Left lung (tissue), 10 donors: ENCODE results near the gene ZNF362. TPM values are rescaled to one million over a fixed set of nuclear protein-coding genes. Genes with fewer than 3 reads are reported as not detected.
A peak's percentile ranks its signal among the peaks of the same experiment; 100 is the strongest.
"Not testable (repeated sequence)": the region's sequence is repeated elsewhere in the genome, so short reads cannot be mapped to it uniquely, and the experiment has no call there.

ENCODE experiments used
- ATAC-seq: fragments of 200-7000 bp; cut with Tn5 transposase; one replicate; pipeline ENCODE4 v1.9.1; 2020; ENCODE audit warnings: moderate library complexity
- DNase-seq, 4 donors: peaks; one replicate each; pipeline ENCODE4 v3.0.0-alpha.2; 2013 to 2020
- H3K27ac ChIP-seq, 2 donors: fragments of 200-600 bp; sonication (generic) in 1 of 2; one replicate each; pipeline versions ENCODE4 v1.5.0 to v1.8.0; 2020 to 2021
- H3K27me3 ChIP-seq, 2 donors: fragments of 200-600 bp; sonication (generic) in 1 of 2; one replicate each; pipeline versions ENCODE4 v1.5.0 to v1.8.0; 2020 to 2021
- H3K36me3 ChIP-seq, 2 donors: fragments of 200-600 bp; sonication (generic) in 1 of 2; one replicate each; pipeline versions ENCODE4 v1.5.0 to v1.8.0; 2020 to 2021
- H3K4me1 ChIP-seq, 2 donors: fragments of 200-600 bp; one replicate each; pipeline ENCODE4 v1.8.0; 2021
- H3K4me3 ChIP-seq, 2 donors: fragments of 200-600 bp; sonication (generic) in 1 of 2; one replicate each; pipeline versions ENCODE4 v1.5.0 to v1.8.0; 2020 to 2021; ENCODE audit warnings: mild to moderate bottlenecking in 1 of 2
- H3K9me3 ChIP-seq, 2 donors: fragments of 200-600 bp; sonication (generic) in 1 of 2; one replicate each; pipeline versions ENCODE4 v1.5.0 to v1.8.0; 2020 to 2021
- CTCF ChIP-seq, 2 donors: fragments of 200-600 bp; sonication (generic) in 1 of 2; IDR thresholded peaks; one replicate each; pipeline versions ENCODE4 v1.5.0 to v1.8.0; 2021; ENCODE audit warnings: antibody characterized with exemption in 2 of 2
- intact Hi-C, 2 donors: fragments of 100-400 bp; cut with DNase I; formaldehyde crosslinking; loops; one replicate each; pipeline versions ENCODE4 v1.11.2 to v1.14.2; 2022
- polyA plus RNA-seq, 6 donors: library from polyadenylated mRNA; unstranded; fragments of 120-200 nt; gene quantifications; one replicate each; pipeline ENCODE4 v1.2.1, GENCODE V29; 2013; ENCODE audit not compliant: insufficient read length in 6 of 6
- total RNA-seq, 2 donors: library from RNA; stranded (reverse); fragmentation: NEBNext Ultra II Directional; extraction: Animal tissue kit (Norgen Biotek cat#: 25700); gene quantifications; one replicate each; pipeline ENCODE4 v1.2.1, GENCODE V29; 2021
- donor health status: DM: no; HTN: yes; CAD: no.
- donor health status: DM: no; HTN: no; CAD: no.

The ZNF362 gene
- total and polyA plus RNA-seq, 8 donors, result 25.9 to 60.0 (median 52.0) TPM

- peaks cover 0 to 6% of the 10 kb centered on the region in 2 donors for H3K4me1 ChIP-seq
- H3K9me3 ChIP-seq, result no peaks in the 10 kb centered on the region
- intact Hi-C loops, result no loop called here
- no peaks in the 10 kb centered on the region for H3K27me3 ChIP-seq
- no peak for TF ChIP-seq CTCF (IDR thresholded peaks at IDR 0.05)
- no peak overlapping the region for H3K27ac ChIP-seq
- H3K36me3 ChIP-seq, result peaks cover 0 to 40% of the 10 kb centered on the region in 2 donors
- peak in 1 of 4 donors; percentile 4 for DNase-seq
- no peak overlapping the region for H3K4me3 ChIP-seq
- no peak for ATAC-seq
Measured at GRCh38 chr1:33286451-33287185, 30.3 kb downstream of the ZNF362 start.

GRCh38 chr1:33287317-33287716, 31.0 kb downstream of the ZNF362 start:
- ATAC-seq (no peak), DNase-seq (no peak)
- Histone ChIP-seq H3K36me3 (peaks cover 0 to 33% of the 10 kb centered on the region in 2 donors), H3K9me3 (no peaks in the 10 kb centered on the region), H3K27me3 (no peaks in the 10 kb centered on the region), H3K4me3 (no peak overlapping the region), H3K27ac (no peak overlapping the region), H3K4me1 (peaks cover 0 to 6% of the 10 kb centered on the region in 2 donors)
- intact Hi-C loops, result no loop called here
- TF ChIP-seq CTCF (IDR thresholded peaks at IDR 0.05), result no peak

GRCh38 chr1:33288976-33289857, 32.9 kb downstream of the ZNF362 start:
- intact Hi-C loops, result no loop called here
- H3K27ac ChIP-seq, result no peak overlapping the region
- no peak overlapping the region for H3K4me3 ChIP-seq
- DNase-seq, result peak in 1 of 4 donors; percentile 10
- peaks cover 0 to 21% of the 10 kb centered on the region in 2 donors for H3K36me3 ChIP-seq
- peaks cover 0 to 5% of the 10 kb centered on the region in 2 donors for H3K4me1 ChIP-seq
- TF ChIP-seq CTCF (IDR thresholded peaks at IDR 0.05), result no peak
- no peaks in the 10 kb centered on the region for H3K9me3 ChIP-seq
- no peaks in the 10 kb centered on the region for H3K27me3 ChIP-seq
- no peak for ATAC-seq

GRCh38 chr1:33289858-33290154, 33.5 kb downstream of the ZNF362 start:
- H3K27me3 ChIP-seq, result no peaks in the 10 kb centered on the region
- H3K4me1 ChIP-seq, result no peaks in the 10 kb centered on the region
- ATAC-seq, result no peak
- DNase-seq, result peak in 1 of 4 donors; percentile 19
- H3K27ac ChIP-seq, result no peak overlapping the region
- intact Hi-C loops, result no loop called here
- H3K4me3 ChIP-seq, result no peak overlapping the region
- TF ChIP-seq CTCF (IDR thresholded peaks at IDR 0.05), result no peak
- no peaks in the 10 kb centered on the region for H3K9me3 ChIP-seq
- H3K36me3 ChIP-seq, result peaks cover 0 to 21% of the 10 kb centered on the region in 2 donors

- ATAC-seq, intact Hi-C loops, H3K4me1 ChIP-seq, H3K27ac ChIP-seq, DNase-seq, H3K27me3 ChIP-seq, H3K4me3 ChIP-seq, H3K9me3 ChIP-seq: not testable (repeated sequence)
- peaks cover 0 to 20% of the 10 kb centered on the region in 2 donors for H3K36me3 ChIP-seq
Measured at GRCh38 chr1:33290615-33291014, 34.3 kb downstream of the ZNF362 start.
